GM21786 (cell line): ENCODE results near the gene LPP.

Experiments used
- ATAC-seq: cut with Tn5 transposase; IDR thresholded peaks from one replicate; pipeline ENCODE4 v1.9.1; 2021; ENCODE audit not compliant: unreplicated experiment

LPP gene

DNA sequence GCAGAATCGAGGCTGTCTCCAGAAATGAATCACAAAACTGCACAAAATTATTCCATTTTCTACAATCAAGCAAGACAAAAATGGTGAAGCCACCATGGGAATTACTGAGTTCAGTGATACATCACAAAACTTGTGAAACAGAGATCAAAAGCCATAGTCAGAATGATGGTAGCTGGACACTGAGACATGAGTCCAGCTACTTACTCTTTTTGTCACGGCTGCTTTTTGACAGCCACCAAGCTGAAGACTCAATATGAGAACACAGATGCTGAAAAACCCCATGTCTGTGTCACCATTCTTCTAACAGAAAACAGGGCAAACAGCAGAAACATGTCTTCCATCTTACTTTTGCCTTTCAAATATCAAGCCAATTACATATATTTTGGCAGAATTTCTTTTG is 237.6 kb downstream of the LPP start:
- no peak for ATAC-seq

DNA sequence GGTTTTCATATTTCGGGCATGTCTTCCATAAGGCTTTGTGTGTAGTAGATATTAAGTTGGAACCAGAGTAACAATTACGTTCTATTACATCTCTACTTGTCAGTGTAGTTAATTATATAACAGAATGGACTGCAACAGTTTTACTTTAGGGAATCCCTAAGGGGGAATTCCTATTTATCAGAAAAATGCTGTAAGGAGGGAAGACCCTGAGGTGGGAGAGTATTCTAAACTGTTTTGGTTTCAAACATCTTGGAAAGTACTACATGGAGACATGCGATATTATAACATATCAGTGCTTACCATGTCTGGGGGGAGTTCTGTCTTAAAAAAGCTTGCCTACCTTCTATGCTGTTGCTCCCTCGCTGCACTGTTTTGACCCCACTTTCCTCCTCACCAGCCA is 238.1 kb downstream of the LPP start:
- ATAC-seq, result no peak

DNA sequence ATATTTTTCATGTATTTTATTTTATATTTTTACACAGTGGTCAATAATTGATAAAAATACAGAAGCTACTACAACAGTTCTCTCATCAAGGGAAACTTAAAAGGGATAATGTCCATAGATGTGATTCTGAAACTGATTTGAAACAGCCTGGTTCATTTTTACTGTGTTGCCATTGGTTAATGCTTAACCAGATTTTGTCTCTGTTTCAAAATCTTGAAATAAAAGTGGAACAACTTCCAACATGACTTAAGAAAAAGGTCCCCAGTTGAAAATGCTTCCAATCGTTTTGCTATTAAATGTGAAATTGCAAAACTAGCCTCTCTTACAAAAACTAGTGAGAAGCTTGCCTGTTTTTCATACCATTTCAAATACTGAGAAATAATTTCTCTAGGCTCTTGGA is 240.7 kb downstream of the LPP start:
- ATAC-seq, result no peak

DNA sequence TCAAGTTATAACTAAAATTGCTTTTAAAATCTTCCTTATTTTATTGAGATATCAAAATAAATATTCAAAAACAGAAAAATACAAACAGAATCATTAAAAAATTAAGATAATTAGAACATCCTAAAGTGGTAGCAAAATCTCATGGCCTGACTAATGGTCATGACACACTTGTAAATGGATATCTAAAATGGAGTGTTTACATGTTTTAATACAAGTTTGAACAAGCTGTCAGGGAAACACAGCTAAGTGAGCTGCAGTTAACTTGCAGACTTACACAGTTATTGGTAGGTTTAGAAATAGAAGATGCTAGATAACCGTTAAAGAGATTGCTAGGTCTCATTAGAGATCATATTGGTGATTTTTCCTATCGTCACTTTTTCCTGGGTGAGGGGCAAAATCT is 242.3 kb downstream of the LPP start:
- no peak for ATAC-seq

DNA sequence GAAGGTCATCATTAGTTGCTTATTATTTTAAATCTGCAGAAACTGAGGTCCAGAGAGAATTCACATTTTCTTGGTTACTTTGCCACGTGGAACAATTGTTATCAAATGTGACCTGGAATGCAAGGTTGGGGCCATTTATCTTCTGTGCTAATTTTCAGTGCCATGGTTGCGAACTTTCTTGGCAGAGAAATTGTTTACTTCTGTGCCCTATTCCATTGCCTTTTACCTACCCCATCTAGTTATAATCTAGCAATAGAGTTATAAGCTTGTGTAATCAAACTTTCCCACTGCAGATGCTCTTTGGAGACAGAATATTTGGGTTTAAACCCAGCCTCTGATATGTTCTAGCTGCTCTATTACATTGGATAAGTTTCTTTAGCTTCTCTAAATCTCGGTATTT is 242.9 kb downstream of the LPP start:
- ATAC-seq, result no peak

DNA sequence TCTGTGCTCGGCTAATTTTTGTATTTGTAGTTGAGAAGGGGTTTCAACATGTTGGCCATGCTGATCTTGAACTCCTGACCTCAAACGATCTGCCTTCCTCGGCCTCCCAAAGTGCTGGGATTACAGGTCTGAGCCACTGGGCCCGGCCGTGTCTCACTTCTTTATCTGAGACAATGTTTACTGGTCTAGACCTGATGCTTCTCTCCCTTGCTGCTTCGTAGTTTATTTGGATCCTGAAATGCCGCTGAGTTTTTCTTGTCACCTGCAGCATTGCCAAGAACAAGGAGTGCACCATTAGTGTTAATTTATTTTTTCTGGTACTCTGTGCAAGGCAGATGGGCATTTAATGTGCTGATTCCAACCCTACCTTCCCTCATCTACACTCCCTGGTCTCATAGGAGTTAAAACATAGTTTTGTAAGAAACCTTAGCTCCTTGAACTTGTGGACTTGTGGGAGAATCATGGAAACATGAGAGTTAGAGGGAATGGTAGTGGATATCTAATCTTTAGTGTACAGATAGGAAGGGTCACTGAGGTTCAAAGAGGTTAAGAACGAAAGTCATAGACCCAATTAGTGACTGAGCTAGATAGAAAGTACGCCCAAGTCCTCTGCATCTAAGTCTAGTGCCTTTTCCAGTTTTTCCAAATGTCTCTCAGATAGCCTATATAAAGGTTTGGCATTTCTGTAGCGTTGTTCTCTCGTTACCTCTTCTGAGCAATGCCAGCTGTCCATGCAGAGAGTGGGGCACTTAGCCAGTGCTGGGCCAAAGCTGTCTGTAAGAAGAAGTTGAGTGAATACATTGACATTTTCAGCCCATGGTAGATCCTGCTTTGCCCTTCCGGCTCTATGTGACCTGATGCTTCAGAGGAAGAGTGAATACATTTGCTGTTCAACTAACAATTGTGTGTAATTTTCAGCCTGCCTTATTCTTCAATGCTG is 244.1 kb downstream of the LPP start:
- no peak for ATAC-seq

DNA sequence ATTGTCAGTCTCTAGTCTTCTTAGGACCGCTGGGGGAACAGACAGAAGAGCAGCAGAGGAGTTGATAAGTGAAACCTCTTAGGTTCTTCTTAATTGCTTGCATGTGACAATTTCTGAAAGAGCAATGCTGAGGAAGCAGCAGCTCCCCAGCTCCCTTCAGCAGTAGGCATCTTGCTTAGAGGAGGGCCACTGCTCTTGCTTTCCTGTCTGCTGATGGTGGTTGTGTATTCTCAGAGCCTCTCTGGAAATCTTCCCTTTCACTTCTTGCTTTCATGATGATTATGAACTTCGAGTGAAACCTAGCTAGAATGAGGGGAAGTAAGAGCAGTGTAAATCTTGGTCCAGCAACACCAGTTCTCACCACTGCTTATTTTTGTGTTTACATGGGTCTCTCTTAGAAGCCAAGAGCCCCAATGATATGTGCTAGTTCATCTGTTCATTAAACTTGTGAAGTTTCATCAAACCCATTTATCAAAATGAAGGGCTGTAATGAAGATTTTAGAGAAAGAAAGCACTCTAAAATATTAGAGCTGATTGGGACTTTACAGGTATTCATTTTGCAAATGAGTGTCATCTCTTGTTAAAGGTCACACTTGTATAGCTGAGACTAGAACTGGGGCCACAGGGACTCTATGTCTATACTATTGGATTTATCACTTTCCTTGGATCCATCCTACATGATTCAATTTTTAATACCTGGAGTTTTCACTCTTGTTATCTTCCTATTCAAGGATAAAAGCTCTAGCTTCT is 246.7 kb downstream of the LPP start:
- peak; percentile 90 for ATAC-seq

DNA sequence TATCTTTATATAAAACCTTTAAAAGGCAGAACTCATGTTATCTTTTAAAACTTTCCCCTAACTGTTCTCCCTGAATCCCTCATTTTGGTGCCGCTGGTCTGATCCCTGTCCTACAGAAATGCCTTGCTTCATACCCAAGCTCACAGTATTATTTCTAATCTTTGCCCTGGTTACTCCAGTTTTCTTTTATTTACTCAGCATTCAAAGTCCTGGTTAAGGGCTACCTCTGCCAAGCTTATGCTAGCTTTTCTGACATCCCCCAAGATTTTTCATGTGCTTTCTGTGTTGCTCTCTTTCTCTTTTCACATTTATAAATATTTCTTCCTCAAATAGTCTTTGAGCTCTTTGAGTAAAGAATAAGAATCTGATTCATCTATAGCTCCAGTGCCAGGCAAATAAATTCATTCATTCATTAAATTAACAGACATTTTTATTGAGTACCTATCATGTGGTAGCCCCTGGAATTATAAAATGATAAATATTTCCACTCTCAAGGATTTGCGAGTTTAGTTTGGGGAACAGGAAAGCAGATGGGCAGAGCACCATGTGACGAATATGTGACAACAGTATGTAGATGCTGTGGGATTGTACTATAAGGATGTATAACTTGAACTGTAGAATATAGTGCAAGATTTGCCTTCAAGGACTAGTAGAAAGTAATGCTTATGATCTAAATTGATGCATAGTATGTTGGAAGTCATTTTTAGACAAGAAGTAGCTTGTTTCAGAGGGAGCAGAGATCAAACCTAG is 247.5 kb downstream of the LPP start:
- no peak for ATAC-seq

DNA sequence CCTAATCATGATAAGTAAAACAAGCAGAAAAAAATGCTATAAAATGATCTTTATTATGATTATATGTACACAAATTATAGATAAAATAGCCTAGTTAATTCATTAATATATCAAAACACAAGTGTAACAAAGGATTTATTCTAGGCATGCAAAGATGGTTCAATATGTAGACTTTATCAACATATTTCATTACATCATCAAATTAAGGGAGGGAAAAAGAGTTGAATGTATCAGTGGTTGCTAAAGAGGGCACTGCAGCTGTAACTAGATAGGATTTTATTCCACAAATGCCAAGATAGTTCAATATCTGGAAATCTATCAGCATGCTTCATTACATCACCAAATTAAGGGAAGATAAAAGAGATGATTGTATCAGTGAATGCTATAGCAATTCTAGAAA is 248.3 kb downstream of the LPP start:
- ATAC-seq, result no peak

DNA sequence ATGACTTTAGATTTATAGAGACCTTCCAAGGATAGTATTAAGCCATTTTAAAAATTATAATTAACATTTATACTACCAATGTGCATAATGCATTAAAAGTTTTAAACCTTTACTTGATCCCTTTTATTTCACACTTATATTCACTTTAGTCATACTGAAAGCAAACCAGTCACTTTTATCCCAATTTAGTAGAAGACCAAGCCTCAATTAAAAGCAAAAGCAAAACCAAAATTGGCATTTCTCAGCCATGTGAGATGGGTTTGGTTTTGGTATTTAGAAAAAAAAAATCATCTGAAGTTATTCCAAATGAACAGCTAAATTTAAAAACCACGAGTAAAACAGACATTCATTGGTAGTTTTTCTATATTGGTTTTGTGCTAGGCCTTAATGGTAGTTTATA is 249.4 kb downstream of the LPP start:
- no peak for ATAC-seq

DNA sequence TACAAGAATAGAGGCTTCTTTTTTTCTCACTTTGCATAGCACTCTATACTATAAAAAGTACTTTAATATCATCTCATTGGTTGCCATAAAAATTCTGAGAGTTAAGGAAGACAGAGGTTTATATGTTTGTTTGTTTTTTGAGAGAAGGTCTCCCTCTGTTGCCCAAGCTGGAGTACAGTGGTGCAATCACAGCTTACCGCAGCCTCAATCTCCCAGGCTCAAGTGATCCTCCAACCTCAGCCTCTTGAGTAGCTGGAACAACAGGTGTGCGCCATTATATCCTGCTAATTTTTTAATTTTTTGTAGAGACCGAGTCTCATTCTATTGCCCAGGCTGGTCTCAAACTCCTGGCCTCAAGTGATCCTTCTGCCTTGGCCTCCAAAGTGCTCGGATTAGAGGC is 250.2 kb downstream of the LPP start:
- no peak for ATAC-seq

DNA sequence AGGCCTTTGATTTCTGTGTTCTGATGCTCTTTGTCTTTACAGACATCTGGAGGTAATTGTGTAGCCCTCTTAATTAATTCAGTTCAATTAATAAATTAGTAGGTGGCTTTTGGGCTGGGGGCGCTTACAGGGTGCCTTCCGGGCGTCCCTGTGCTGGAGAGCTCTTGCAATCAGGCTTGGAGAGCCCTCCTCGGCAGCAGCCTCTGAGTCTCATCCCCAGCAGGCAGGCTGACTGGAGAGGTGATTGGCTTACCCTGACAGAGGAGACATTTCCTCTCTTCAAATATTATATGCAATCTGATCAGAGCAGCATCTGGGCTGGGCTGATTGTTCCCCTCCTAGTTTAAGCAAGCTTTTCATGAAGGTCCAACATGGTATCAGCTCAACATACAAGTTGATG is 250.7 kb downstream of the LPP start:
- no peak for ATAC-seq

DNA sequence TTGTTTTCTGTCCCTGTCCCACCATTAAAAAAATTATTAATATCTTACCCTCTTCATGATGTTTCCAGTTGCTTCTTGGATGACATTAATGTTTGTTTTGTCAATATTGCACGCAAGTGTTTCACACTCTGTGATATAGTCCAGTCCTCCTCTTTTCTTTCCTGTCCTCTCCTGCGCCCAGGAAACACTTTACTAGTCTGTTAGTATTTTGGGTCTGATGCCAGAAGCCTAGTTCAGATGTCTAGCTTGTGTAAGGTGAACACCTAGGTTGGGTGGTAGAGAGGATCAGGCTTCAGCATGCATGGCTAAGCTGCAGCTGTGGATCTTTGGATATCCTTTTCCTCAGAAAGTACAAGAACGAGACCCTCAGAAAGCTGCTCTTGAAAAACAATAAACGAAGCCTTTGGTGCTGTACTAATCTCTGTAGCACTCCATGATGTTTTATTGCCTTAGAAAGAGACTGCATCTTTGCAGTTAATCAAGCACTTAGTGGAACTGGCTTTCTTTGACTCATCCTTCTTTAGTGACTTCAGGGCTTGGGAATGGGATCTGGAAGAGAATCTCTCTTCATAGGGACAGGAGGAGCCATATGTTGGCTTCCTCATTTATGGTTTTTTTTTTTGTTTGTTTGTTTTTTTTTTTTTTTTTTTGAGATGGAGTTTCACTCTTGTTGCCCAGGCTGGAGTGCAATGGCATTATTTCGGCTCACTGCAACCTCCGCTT is 253.4 kb downstream of the LPP start:
- no peak for ATAC-seq

DNA sequence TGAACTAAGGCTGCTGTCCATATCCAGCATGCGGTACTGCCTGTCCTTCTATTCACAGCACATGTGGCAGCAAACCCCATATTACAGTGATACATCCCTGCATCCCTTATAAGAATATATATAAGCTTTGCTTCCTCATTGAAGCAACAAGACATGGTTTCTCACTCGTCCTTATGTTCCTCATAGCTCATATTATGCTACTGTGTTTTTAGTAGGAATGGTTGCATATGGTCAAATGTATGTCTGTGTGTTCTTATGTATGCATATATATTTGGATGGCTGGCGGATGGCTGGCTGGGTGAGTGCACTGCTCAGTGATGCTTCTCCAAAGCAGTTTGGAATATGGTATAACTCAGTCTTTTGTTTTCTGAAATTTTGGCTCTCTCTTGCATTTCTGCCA is 254.9 kb downstream of the LPP start:
- ATAC-seq, result no peak

DNA sequence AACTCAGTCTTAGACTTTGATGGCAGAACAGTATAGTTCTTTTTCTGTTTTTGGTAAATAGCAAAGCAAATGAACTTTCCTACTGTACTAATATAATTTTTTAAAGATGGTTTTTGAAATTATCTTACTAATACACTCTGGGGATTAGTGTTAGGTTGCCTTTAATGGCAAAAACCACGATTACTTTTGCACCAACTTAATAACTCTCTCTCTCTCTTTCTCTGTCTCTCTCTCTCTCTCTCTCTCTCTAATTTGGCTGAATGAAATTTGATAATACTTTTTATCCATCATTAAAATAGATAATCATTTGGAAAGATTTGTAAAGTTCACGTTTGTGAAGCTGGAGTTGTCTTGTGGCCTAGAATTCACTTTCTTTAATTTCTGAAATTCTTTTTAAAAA is 257.8 kb downstream of the LPP start:
- no peak for ATAC-seq

DNA sequence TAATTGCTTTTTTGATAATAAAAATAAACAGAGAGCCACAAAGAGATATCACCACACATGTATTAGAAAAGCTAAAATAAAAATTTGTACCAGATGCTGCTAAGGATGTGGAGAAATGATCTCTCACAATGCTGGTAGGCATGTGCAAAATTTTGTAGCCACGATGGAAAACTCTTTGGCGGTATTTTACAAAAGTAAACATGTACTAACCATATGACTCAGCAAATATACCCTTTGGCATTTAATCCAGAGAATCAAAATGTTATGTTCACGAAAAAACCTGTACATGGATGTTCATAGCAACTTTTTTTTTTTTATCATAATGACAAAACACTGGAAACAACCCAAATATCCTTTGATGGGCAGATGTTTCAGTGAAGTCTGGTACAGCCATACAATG is 261.2 kb downstream of the LPP start:
- no peak for ATAC-seq

DNA sequence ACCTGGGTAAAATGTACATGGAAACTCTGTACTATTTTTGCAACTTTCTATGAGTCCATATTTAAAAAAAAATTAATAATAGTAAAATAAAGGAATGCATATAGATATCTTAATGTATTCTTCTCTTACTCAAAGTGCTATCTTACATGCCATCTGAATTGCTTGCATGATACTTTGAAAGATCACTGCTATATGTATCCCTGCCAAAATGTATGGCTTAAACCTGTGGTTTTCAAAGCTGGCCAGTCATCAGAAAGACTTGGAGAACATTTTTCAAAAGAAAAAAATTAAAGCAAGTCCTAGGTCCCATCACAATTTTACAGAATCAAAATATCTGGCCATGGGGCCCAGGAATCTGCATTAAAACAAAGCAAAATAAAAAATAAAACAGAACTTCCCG is 262.1 kb downstream of the LPP start:
- ATAC-seq, result no peak

DNA sequence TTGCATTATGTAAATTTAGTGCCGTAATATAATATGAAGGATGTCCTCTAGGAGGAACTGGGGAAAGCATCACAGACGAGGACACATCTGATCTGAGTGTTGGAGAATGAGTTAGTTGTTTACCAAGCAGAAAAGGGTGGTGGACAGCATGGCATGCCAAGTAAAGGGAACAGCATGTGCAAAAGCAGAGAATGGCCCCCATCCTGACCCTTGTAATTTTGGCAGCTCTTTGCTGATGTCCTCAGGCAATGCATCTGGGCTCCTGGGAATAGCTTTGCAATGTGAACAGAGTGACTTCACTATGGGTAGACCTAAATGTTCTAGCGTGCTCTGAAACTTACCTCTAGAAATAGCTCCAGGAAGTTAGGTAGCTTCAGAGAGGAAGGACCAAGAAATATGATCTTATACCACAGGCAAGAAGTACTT is 263.3 kb downstream of the LPP start:
- no peak for ATAC-seq

DNA sequence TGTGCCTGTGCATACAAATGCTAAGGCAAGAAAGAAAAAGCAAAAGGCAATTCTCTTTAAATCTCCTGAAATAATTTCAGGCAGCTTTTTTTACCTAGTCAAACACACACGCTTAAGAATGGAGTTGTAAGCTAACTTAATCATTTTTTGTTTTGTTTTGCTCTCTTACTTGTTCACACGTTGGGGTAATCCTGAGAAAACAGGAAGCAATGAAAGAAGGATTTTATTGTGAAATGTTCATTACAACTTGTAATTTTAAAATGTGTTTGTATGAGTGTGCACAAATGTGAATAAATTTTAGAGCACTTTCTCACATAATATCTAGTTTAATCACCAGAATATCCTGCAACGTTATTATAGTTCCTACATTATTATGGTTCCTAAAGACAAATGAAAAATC is 263.8 kb downstream of the LPP start:
- no peak for ATAC-seq

DNA sequence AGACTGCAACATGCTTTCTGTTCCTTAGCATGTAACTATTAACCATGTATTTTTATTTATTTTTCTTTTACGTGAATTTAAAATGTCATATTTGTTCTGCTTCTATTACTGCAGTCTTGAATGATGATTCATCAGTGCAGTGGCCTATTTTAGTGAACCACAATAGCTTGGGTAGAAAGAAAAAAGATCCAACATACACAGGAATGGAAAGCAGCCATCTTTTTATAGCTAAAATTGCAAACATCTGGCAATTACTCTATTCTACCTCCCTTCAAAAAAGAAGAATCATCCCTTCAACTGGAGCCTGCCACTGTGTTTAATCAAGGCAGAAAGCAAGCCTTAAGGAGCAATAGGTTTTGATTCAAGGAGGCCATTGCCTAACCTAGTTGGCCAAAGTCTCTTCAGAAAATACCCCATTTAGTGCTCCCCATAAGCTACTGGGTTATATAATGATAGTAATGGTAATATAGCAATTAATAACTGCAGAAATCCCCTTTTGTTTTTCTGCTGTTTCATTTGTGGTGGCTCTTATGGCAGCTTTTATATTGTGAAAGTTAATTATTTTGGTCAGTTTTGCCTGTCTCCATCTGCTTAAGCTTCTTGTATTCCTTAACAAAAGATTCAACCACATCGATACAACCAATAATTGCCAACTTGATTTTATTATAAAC is 267.3 kb downstream of the LPP start:
- peak; percentile 27 for ATAC-seq
